D721Med (cell line): ENCODE data around the gene TMTC3.
"Not testable (repeated sequence)": the region's sequence is repeated elsewhere in the genome, so short reads cannot be mapped to it uniquely, and the experiment has no call there.

ENCODE experiments used
- DNase-seq: peaks from one replicate; pipeline ENCODE4 v3.0.0; 2011; ENCODE audit warnings: low spot score; ENCODE audit not compliant: insufficient read length
- FAIRE-seq: peaks from 2 replicates; lab custom pipeline; 2011; peaks lifted over from hg19 to GRCh38; lab: Jason Lieb, UNC
- TF ChIP-seq, protein P1 (sequence below): IDR thresholded peaks from 2 replicates; pipeline ENCODE4 v1.5.1; 2012; ENCODE audit warnings: mild to moderate bottlenecking, control low read depth; ENCODE audit not compliant: insufficient read depth; ENCODE audit errors: missing control alignments

Gene TMTC3

DNA sequence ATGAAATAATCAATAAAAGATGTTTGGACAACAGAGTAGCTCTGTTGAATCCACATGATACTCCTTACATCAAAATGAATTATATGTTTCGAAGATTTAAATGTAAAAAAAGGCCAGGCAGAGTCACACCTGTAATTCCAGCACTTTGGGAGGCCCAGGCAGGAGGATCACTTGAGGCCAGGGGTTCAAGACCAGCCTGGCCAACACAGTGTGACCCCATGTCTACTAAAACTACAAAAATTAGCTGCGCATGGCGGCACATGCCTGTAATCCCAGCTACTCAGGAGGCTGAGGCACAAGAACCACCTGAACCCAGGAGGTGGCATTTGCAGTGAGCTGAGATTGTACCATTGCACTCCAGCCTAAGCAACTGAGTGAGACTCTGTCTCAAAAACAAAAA is 15.0 kb upstream of the TMTC3 start:
- TF ChIP-seq, protein P1, sequence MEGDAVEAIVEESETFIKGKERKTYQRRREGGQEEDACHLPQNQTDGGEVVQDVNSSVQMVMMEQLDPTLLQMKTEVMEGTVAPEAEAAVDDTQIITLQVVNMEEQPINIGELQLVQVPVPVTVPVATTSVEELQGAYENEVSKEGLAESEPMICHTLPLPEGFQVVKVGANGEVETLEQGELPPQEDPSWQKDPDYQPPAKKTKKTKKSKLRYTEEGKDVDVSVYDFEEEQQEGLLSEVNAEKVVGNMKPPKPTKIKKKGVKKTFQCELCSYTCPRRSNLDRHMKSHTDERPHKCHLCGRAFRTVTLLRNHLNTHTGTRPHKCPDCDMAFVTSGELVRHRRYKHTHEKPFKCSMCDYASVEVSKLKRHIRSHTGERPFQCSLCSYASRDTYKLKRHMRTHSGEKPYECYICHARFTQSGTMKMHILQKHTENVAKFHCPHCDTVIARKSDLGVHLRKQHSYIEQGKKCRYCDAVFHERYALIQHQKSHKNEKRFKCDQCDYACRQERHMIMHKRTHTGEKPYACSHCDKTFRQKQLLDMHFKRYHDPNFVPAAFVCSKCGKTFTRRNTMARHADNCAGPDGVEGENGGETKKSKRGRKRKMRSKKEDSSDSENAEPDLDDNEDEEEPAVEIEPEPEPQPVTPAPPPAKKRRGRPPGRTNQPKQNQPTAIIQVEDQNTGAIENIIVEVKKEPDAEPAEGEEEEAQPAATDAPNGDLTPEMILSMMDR: no peak

GRCh38 chr12:88127855-88128254 is 14.3 kb upstream of the TMTC3 start:
- TF ChIP-seq, protein P1: no peak
- FAIRE-seq: no peak

More for the DNA sequence above, 15.0 kb upstream of the TMTC3 start:
- FAIRE-seq (no peak), DNase-seq (no peak)

DNA sequence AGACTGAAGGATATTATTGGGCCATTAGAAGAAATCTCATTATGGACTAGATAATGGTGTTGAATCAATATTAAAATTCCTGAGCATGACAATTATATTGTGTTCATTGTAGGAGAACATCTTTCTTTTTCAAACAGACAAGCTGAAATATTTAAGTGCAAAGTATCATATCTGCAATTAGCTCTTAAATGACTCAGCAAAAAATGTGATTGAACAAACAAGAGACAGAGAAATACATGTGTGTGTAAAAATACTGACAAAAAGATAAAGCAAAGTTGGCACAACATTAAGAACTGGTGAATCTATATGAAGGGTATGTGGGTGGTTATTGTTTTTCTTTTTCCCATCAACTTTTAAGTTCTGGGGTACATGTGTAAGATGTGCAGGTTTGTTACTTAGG is 9.7 kb upstream of the TMTC3 start:
- TF ChIP-seq, protein P1: no peak
- no peak for FAIRE-seq
- DNase-seq: no peak

More at GRCh38 chr12:88127855-88128254, 14.3 kb upstream of the TMTC3 start:
- DNase-seq: no peak

DNA sequence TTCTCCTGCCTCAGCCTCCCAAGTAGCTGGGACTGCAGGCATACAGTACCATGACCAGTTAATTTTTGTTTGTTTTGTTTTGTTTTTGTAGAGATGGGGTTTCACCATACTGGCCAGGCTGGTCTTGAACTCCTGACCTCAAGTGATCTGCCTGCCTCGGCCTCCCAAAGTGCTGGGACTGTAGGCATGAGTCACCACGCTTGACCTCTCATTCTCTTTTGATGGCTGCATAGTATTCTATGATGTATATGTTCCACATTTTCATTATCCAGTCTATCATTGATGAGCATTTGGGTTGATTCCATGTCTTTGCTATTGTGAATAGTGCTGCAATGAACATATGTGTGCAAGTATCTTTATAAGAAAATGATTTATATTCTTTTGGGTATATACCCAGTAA is 8.9 kb upstream of the TMTC3 start:
- DNase-seq, FAIRE-seq: not testable (repeated sequence)

GRCh38 chr12:88139711-88140110 is 2.4 kb upstream of the TMTC3 start:
- not testable (repeated sequence) for DNase-seq, FAIRE-seq

- FAIRE-seq (no peak), DNase-seq (no peak)
- TF ChIP-seq, protein P1: no peak
These were observed 708 bp upstream of the TMTC3 start for GRCh38 chr12:88141425-88141773.

DNA sequence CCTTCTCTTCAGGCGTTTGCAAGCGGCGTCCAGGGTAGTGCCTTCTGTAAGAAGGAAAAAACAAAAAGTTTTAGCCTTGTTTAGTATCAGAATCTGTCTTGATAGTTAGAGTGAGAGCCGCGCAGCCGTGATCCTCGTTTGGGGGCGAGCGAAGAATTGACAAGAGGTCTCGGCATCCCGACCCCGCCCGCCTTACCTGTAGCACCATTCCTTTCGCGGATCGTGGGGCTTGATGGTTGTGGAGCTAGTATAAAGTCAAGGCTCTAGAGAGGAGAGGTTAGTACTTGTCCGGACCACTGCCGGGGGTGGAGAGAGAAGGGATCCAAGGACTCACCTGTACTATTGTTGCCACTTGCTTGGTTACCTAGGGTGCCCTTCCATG is 494 bp downstream of the TMTC3 start:
- FAIRE-seq (no peak), DNase-seq (no peak)
- TF ChIP-seq, protein P1: no peak

DNA sequence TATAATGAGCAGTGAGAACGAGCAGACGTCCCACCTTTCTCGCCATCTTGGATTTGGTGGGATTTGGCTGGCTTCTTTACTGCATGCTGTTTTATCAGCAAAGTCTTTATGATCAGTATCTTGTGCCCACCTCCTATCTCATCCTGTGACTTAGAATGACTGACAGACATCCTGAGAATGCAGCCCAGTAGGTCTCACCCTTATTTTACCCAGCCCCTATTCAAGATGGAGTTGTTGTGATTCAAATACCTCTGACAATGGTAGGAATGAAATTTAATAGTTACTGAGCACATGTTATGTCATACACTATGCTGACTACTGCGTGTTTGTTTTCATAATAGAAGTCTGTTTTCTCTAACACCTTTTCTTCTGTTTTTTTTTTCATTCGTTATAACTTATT is 1.9 kb downstream of the TMTC3 start:
- DNase-seq: no peak
- TF ChIP-seq, protein P1: no peak
- no peak for FAIRE-seq
